Fibroblast of peridontal ligament (primary cell): ENCODE results near the gene WIPF3.
A peak's percentile ranks its signal among the peaks of the same experiment; 100 is the strongest.

ENCODE experiments used
- DNase-seq: peaks from one replicate; pipeline ENCODE4 v3.0.0-alpha.2; 2010; ENCODE audit errors: extremely low read depth

Gene WIPF3

DNA sequence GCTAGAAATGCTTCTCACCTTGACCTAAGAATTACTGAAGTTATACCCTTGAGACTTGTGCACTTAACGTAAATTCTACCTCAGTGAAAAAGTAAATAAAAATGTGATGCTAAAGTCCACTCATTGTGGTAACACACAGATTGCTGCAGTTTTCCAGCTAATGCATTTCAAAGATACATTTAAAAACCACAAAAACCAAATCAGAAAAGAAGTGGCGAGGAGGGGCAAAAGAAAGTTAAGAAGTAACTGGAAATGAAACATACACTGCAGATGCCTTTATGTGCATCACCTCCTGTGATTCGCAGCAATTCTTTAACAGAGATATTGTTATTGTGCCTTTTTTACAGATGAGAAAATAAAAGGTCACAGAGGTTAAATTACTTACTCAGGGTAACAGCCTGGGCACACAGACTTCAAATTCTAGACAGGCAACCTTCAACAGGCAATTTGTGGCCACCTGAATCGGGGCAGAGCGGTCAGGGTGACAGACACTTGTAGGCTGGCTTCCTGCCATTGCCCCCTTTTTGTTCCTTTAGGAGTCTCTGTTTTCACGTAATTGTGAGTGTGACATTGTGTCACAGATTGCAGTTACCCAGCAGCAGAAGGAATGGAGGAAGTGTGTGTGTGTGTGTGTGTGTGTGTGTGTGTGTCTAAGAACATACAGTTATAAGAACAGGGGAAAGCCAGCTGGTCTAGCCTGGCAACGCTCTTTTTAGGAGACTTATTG, 1.9 kb downstream of the WIPF3 start:
- no peak for DNase-seq

DNA sequence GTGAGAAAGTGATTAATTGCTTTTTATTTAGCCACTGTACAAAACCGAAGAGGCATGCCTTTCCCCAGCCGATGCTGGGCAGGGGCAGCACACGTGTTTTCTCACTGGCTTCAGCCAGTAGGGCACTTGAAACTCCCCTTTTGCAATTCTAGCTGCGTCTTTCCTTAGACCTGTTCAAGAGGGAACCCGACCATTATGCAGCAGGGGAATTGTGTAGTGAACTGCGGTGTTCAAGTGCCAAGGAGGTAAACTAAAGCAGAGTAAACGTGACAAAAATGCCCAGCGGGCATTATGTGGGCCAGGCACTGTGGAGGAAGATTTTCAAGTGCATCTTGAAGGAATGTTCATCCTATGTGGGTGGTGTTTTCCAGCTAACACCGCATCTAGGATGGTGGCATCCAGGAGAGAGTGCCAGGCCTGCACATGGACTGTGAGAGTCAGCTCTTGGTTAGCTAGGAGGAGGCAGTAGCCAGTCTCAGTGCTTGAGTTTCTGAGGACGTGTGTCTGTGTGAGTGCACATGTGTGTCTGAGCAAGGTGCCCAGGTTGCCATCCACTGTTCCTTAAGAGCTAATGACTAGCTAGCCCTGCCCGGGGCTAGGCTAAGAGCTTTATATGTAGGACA, 3.3 kb downstream of the WIPF3 start:
- no peak for DNase-seq

DNA sequence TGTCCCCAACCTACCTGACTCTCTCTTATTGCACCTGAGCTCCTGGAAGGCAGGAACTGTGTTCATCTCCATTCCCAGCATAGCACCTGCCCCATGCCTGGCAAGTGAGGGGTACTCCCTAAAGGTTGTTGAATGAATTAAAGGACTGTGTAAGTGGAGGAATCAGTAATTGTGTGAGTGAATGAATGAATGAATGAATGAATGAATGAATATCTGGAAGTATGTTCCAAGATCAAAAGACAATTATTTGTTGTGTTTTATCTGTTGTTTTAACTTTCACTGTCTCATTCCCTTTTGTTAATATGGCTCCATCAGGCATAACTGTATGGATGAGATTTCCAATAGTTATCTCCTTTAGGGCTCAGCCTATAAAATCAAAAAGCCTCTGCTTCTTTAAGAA, 4.0 kb downstream of the WIPF3 start:
- no peak for DNase-seq

DNA sequence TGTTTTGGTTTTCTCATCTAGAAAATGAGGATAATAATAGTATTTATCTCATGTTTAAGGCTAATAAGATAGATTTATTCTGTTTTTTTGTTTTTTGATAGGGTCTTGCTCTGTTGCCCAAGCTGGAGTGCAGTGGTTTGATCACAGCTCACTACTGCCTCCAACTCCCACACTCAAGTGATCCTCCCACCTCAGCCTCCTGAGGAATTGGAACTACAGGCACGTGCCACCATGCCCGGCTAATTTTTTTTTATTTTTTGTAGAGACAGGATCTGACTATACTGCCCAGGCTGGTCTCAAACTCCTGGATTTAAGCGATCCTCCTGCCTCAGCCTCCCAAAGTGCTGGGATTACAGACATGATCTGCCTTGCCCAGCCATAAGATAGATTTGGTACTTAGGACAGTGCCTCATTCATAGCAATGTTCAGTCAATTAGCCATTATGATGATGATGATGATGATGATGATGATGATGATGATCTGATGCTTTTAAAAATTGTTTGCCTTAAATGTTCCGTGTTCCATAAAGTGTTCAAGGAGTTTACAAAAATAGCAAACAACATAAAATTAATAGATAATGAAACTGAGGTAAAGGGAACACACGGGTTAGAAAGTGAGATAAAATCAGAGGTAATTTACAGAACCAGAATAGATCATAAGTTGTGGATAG, 4.6 kb downstream of the WIPF3 start:
- DNase-seq = no peak

DNA sequence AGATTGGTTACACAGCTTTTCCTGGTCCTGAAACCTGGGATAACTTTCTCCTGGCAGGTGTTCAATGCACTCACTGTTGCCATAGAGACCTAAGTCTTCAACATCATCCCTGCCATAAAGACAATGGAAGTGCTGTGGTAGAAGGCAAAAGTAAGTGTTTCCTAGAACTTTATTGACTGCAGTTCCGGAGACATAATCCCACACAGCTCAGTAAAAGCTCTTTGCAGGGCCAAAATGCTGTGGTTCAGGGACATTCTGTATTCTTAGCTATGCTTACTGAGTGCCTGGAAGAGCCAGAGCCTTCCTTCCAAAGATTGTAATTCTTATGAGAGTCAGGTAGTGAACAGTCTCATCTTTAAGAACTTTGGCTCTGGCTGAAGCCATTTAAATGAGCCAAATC, 5.3 kb downstream of the WIPF3 start:
- DNase-seq = no peak

DNA sequence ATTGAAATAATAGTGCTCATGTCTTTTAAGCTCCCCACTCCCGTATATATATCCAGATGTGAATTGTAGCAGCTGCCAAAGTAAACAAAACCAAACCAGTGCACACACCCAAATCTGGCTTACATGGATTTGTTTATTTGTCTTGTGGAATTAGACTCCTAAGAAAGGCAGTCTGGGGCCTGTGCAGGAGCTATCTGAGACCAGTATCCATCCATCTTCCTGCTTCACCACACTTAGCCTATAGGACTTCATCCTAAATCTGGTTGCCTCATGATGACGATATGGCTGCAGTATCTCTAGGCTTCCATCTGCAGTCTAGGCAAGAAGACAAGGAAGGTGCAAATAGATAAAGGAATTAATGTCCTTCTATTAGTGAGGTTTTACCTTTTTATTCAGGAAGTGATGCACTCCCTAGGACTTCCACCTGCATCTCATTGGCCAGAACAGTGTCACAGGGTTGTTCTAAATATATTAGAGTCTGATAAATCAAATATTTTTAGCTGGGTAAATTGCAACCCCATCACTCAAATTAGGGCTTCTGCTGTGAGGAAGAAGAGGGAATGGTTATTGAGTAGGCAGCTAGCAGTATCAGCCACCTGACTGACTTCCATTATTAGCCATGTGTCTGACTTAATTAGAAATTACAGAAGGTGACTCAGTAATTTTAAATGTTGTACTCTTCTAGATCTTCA, 6.0 kb downstream of the WIPF3 start:
- peak; percentile 5 for DNase-seq

DNA sequence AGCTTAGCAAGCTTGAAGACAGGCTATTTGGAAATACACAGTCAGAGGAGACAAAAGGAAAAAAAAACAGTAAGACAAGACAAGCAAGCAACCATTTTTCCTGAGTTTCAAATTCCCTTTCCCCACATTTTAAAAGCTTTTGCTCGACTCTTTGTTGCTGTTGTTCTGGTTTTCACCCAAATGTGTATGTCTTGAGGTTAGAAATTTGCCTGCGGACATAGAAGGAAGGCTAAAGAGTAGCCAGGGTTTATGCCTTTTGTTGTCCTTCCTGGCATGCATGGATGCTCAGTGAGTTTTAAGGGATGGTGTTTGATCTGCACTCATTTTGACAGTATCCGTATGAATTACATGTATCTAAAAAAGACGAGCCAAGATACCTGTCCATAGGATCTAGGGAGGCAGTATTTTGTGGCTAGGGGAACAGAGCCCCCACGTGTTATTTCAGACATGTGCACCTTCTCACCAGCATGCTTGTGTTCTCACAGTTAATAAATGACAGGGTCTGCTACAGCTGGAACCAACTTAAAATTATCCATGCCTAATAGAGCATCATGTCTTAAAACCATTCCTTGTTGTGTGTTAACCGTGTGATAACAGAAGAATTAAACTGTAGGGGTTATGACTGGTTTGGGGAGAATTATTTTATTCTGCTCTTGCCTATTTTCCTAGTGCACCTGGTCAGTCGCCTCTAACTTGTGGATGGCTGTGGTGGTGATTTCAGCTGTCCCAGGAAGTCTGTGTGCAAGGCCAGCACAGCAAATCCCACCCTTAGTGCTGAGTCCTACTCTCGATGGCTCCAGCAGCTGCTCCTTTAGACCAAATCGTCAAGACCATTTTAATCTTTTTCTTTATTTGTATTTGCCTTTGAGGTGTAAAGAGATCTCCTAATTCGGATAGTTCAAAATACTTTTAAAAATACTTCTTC, 9.1 kb downstream of the WIPF3 start:
- no peak for DNase-seq

DNA sequence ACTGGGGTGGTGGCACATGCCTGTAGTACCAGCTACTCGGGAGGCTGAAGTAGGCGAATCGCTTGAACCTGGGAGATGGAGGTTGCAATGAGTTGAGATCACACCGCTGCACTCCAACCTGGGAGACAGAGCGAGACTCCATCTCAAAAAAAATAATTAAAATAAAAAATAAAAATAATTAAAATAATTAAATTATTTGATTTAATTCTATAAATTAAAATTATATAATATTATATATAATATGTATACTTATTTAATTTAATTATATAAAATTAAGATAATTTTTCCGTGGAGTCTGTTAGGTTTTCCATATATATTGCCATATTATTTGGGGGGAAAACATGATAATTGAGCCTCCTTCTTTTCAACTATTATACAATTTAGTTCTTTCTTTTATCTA, 12.0 kb downstream of the WIPF3 start:
- no peak for DNase-seq

DNA sequence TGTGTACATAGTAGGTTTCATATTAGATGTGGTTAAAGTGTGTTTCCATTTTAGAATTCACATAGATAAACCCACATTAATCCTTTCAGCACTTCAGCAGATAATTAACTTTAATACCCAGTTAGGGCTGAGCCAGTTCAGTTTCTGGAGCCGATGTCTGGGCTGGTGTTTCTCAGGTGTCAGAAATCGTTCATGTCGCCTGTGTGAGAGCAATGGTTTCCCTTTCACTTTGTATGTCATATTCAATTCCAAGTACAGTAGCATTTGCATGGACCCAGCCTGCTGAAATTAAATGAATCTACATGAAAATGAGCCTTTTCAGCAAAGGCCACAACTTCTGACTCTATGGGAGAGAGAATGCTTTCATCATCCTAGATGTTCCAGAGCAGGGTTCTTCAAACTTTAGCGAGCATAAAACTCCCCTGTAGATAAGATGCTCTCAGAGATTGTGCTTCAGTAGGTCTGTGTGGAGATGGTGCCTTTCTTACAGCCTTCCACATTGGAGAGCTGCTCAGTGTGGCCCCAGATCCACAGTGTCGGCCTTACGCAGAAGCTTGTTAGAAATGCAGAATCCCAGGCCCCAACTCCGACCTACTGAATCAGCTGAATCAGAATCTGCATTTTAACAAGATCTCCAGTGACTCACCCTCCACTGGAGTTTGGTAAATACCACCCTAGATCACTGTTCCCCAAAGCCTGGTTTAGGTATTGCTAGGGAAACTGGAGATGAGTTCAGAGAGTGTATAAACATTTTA, 19.6 kb downstream of the WIPF3 start:
- DNase-seq = no peak

DNA sequence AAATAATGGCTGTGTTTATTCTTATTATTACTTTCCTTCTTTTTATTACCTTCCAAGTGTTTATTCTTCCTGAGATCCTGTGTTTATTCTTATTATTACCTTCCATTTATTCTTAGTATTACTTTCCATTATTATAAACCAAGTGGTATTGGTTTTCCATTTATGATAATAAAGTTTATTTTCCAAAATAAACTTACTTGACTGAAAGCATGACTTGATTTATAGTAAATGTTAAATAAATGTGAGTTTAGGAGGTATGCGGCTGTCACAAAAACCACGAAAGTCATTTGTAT, 20.2 kb downstream of the WIPF3 start:
- DNase-seq = no peak

DNA sequence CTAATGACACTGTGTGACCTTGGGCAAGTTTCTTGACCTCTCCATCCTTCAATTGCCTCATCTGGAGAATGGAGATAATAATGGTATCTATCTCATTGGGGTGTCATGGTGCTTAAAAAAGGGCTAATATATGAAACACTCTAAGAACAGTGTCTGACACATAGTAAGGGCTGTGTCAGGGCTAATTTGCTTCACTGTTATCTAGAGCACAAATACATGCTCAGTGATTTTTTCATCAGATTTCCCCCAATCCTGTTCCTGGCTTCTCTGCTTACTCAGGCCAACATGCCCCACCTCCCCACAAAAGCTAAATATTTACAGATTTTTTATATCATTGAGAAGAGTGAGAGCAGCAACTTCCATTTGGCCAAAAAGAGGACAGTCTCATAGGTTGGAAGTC, 20.6 kb downstream of the WIPF3 start:
- no peak for DNase-seq

DNA sequence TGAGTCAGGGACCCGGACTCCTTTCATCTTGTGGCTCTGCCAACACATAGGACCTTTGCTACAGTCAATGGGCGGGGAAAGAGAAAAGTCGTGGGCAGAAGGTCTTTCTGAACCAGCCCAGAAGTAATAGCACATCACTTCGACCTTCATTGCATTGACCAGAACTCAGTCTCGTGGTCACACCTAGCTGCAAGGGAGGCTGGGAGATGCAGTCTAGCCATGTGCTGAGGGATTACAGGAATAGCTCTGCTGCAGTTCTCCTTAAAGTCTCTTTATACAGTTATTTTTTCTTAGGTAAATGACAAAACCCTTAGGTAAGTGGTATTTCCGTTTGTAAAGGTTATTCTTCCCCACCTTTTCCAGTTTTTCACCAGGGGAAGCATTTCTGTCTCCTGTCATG, 25.4 kb downstream of the WIPF3 start:
- no peak for DNase-seq

DNA sequence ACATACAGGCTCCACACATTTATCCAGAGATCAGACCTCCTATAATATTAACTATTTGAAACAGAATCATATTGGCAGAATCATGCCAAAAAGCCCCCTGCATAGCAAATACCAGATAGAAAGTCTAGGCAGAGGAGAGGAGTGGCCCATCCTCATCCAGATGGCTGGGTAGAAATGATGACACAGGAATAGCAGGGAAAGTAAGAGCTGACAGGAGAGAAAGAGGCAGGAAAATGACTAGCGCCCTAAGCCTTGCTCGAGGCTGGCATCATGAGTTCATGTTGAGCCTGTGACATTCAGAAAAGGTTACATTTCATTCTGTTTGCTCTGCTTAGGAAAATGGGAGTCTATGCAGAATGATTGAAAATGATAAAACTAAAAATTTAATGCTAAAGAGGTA, 27.6 kb downstream of the WIPF3 start:
- no peak for DNase-seq

DNA sequence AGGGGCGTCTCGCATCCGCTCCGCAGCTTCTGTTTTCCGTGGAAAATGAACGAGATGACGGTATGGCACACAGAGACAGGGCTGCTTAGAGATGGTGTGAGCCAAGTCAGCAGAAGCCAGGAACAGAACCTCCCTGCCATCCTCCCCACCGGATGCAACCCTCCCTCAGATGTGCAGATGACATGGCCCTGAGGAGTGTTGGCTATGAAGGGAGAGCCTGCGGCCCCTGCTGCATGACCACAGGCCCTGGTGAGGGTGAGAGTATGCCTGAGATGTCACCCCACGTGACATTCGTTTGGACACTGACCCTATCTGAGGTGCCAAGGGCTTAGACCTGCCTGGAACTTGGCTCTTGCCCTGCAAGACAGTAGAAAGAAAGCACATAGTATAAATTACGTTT, 29.4 kb downstream of the WIPF3 start:
- no peak for DNase-seq

DNA sequence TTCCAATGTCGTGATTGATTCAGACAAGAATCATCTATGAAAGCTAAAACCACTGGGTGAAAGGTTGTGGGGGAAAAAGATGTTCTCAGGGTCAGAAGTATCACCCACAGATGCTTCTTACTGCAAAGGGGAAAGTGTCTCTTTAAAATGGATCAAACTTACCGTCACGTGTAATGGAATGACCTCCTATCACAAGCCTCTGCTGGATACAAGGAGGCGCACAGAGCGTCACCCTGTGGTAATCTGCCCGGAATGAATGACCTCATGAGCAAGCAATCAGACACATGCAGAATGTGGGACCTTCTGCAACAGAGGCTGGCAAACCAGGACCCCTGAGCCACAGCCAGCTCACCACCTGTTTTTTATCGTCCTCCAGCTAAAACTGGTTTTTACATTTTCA, 33.0 kb downstream of the WIPF3 start:
- peak; percentile 79 for DNase-seq

DNA sequence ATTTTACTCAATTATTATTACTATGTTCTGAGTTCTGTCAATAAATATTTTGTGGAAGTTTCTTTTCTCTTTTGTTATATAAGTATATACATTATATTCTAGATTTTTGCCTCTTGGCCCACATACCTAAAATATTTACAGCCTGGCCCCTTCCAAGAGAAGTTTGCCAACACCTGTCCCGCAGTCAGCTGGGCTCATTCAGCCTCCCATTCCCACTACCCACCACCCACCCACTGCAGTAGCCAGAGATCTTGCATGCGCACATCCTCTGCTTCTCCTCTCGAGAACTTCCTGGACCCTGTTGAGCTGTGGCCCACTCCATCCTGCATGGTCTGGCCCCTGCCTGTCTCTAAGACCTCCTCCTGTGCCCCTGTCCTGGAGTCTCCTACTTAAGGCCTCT, 33.6 kb downstream of the WIPF3 start:
- no peak for DNase-seq

DNA sequence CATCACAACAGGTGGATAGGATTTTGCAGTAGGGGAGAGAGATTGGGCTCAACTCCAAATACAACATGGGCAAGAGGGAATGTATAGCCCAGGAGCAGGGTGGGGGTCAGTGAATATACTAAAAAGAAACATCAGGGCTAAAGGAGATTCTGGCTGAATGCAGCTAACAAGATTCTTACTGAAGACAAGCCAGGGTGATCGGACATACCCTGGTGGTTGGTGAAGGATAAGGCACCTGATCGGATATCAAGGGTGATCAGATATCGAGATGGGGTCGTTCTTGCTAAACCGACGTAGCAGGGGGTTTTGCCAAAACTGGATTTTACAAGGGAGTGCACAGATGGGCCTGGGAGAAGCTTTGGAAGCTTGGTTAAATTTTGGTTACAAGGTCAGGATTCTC, 34.4 kb downstream of the WIPF3 start:
- no peak for DNase-seq

DNA sequence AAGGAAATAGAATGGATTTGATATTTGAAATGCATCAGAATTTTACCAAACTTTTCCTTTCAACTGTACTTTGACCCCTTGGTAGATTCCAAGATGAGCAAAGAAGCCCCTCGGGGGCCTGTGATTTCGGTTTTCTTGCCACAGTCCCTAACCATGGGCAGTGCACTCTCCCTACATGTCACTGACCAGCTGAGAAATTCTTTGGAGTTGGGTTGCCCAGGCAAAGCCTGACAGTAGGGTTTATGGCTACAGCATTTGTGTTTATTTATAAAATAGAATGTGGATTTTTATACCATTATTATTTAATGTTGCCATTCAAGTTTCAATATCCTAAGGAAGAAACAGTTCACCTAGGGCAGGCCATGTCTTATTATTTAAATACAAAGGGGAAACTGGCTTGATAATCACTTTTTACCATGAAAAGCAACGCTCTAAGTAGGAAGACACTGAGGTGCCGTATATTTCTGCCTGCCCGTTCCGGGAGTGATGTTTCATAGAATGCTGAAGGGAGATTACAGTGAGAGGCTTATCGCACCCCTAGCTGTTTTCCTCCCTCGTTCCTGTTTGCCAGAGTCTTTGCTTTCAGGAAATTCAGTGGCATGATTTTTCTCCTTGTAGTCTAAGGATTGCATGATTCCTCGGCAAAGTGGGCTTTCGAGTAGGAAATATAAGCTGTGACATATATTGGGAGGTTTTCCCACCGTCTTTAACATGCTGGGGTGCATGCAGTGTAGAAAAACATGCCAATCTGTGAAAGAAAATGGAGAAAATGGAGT, 35.8 kb downstream of the WIPF3 start:
- DNase-seq = no peak

DNA sequence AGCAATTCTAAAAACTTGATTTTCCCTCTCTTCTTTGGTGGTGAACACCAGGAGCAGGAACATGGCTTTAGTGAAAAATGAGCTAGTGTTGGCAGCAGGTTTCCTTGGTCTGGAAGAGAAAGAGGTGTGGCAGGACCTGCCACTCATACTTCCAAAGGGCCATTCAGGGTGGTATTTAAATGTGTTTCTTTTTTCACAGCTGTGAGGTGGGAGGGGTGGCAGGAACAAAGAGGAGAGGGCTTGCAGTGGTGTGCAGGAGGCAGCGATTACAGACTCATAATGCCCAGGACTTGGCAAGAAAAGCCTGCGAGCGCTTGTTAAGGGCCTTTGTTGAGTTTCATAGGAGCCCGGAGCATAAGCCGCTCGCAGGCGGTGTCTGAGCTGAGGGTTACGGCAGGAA, 36.8 kb downstream of the WIPF3 start:
- DNase-seq = no peak

DNA sequence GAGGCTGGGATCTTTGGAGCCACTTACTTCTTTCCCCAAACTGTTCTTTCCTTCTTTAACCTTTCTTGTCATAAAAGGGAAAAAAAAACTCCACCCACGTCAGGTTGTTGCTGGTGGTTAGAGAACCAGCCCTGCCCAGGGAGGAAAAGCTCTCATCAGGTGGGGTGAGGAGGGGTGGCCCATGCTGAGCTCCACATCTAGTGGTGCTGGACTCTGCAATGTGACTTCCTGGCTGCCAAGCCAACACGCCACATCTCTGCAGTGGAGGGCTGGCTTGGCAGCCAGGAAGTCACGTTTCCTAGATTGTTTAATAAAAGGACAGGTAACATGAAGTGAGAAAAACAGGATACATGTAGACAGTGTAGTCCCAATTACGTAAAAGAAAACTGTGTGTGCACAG, 37.4 kb downstream of the WIPF3 start:
- DNase-seq = no peak
